ENCODE measurements around the gene LAMC1. TPM values are rescaled to one million over a fixed set of nuclear protein-coding genes. Genes with fewer than 3 reads are reported as not detected.

Gene LAMC1
- total RNA-seq, 1 donor from 2014 or later = 100 TPM

DNA sequence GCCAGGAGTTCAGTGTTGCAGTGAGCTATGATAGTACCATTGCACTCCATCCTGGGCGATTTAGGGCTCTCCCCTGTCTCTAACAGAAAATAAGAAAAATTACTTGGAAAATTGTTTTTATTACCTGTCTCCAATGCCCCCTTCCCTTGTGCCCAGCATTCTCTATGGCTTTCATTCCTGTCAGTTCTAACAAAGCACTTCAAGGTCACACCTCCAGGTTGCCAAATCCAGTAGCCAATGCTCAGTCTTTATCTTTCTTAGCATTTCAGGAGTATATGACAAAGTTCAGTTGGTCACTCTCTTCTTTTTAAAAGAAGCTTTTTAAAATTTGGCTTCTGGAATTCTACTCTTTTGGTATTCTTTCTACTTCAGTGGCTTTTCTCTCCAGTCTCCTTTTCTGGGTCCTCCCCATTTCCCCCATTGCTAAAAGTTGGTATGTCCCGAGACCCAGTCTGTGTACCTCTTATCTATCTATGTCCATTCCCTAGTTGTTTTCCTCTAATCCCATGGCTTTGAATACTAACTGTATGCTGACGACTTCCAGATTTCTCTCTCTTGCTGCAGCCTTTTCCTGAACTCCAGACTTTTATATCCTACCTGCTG is 69.9 kb downstream of the LAMC1 start:
- DNase-seq (ENCODE audit: missing footprints) (no peak), ATAC-seq (no peak)
- intact Hi-C loops (cut with DNase I) = loop anchor here (5.0 kb wide), 1 partner anchor 66 kb away; no protein-coding TSS in a partner anchor

GRCh38 chr1:183093786-183094298 is 70.6 kb downstream of the LAMC1 start:
- no peak for DNase-seq (ENCODE audit: missing footprints)
- intact Hi-C loops (cut with DNase I) = loop anchor here (5.0 kb wide), 1 partner anchor 67 kb away; no protein-coding TSS in a partner anchor
- ATAC-seq = no peak

DNA sequence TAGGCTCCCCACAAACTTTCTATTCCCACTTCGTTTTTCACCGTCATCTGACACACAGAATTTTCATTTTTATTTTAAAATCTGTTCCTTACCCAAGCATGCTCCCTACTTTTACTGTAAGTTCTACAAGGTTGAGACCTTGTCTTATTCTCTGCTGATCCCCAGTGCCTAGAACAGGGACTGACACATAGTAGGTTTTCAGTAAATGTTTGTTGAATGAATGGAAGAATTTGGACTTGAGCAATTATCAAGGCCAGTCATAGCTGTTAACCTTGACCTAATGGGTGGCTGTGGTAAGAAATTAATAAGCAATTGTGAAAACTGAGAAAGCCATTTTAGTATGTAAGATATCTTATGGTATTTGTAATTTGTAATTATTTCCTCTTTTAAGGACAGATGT is 71.1 kb downstream of the LAMC1 start:
- intact Hi-C loops (cut with DNase I) = loop anchor here (5.0 kb wide), 1 partner anchor 67 kb away; no protein-coding TSS in a partner anchor
- ATAC-seq = no peak

GRCh38 chr1:183096351-183096750 is 73.1 kb downstream of the LAMC1 start:
- ATAC-seq (no peak), DNase-seq (ENCODE audit: missing footprints) (no peak)
- intact Hi-C loops (cut with DNase I) = no loop called here

More for the DNA sequence above, 71.1 kb downstream of the LAMC1 start:
- no peak for DNase-seq (ENCODE audit: missing footprints)

- intact Hi-C loops (cut with DNase I) = no loop called here
- peak; percentile 82 for ATAC-seq
- no peak for DNase-seq (ENCODE audit: missing footprints)
Observed at GRCh38 chr1:183096894-183097293, 73.7 kb downstream of the LAMC1 start.

GRCh38 chr1:183097438-183098051 is 74.3 kb downstream of the LAMC1 start:
- DNase-seq (ENCODE audit: missing footprints) (no peak), ATAC-seq (no peak)
- intact Hi-C loops (cut with DNase I) = no loop called here

DNA sequence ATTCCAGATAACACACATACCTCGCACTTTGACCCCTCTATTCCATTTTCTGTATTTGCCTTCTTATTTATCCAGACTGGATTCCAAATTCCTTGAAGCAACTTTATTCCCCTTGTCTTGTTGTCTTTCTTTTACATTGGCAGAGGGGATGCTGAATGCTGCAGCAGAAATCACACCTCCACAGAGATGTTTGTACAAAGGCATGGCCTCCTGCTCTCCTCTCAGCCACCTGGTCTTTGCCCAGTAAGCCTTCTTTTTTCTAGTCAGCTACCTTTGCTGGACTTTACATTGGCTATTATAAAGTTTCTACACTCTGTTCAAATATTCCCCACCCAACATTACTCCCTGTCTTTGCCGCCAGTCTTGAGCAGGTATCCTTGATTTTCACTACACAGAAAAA is 75.1 kb downstream of the LAMC1 start:
- ATAC-seq (no peak), DNase-seq (ENCODE audit: missing footprints) (no peak)
- intact Hi-C loops (cut with DNase I) = no loop called here

DNA sequence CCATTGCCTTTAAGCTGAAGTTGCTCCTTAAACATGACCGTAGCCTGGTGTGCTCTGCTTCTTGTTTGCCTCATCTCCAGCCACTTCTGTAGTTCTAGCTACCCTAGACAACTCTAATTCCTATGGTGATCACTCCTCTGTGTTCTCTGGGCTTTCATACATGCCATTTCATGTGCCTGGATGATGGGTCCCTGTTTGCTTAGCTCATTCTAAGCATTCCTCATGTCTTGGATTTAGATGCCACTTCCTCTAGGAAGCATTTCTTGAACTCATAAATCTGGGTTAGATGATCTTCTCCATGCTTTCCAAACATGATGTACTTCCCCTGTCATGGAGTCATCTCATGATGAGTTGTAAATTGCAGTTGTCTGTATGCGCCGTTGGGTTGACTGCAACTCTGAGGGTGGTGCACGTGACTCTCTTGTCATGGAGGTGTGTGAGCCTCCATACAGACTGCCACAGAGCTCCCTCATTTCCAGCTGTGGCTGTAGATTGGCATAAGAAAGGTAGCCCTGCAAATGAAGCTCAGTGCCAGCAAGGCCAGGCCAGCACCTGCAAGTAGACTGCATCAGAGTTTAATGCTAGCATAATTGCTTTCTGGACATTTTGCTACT is 77.2 kb downstream of the LAMC1 start:
- intact Hi-C loops (cut with DNase I) = no loop called here
- DNase-seq (ENCODE audit: missing footprints) = no peak
- no peak for ATAC-seq

DNA sequence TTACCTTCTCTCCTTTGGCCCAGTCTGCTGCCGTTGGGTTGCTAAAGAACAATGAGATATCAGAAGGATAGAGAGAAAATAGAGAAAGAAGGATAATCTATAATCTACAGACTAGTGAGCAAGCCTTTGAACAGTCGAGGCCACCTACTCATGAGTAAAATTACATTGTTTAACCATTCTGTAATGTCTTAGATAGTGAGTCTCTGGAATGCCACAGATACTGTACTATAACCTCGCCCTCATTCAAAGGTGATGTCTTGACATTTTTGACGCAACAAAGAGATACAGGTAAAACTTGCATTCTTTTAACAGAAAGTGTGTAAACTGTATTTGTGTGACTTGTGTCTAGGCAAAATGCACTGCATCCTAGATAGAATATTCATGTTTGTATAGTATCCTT is 77.9 kb downstream of the LAMC1 start:
- DNase-seq (ENCODE audit: missing footprints) = no peak
- no peak for ATAC-seq
- intact Hi-C loops (cut with DNase I) = no loop called here

GRCh38 chr1:183101841-183102276 is 78.6 kb downstream of the LAMC1 start:
- ATAC-seq (peak; percentile 50), DNase-seq (ENCODE audit: missing footprints) (no peak)
- intact Hi-C loops (cut with DNase I) = no loop called here

DNA sequence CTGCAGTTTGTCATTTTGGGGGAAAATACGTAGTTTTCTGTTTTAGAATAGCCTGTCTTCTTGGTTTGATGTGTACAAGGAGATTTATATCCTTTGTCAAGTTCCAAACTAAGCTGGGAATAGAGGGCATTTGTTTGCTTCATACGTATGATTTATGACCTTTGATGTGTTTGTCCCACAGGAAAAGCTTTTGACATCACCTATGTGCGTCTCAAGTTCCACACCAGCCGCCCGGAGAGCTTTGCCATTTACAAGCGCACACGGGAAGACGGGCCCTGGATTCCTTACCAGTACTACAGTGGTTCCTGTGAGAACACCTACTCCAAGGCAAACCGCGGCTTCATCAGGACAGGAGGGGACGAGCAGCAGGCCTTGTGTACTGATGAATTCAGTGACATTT is 79.9 kb downstream of the LAMC1 start:
- no peak for DNase-seq (ENCODE audit: missing footprints)
- ATAC-seq = no peak
- intact Hi-C loops (cut with DNase I) = no loop called here

GRCh38 chr1:183103577-183103976 is 80.4 kb downstream of the LAMC1 start:
- ATAC-seq = no peak
- DNase-seq (ENCODE audit: missing footprints) = no peak
- intact Hi-C loops (cut with DNase I) = no loop called here

DNA sequence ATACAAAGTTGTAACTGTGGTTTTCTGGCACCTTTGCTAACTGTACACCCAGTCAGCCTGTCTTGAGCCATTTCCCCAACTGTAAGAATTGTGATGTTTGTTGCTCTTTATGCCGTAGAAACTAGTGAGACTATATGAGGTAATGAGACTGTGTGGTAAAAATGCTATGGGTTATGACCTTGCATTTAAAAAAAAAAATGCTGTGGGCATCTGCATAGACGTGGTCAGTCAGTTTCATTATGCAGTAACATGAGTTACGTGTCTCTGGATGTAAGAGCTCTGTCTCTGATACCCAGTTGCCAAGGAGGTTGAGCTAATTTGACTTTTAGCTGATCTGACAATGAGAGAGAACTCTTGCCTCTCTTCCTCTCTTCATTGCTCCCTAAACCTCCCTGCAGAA is 82.2 kb downstream of the LAMC1 start:
- intact Hi-C loops (cut with DNase I) = loop anchor here (5.0 kb wide), 2 partner anchors 83 to 143 kb away; partner anchors contain the start of gene LAMC1
- DNase-seq (ENCODE audit: missing footprints) (no peak), ATAC-seq (no peak)

DNA sequence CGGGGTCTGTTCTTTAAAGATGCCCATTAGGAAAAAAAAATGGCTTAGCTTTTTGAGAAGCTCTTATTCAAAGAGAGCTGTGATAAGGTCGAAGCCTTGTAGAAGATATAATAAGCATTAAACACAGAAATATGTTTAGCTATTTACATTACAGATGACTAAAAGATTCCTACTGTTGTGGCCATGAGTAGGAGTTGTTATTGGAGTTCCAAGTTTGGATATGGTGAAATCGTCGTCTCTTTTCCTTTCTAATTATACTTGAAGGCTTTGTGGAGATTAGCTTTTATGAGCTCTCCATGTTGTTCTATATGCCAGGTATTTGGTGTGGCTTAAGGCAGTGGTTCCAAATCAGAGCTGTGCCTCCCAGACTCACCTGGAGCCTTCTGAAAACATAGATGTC is 82.9 kb downstream of the LAMC1 start:
- DNase-seq (ENCODE audit: missing footprints) = no peak
- ATAC-seq = no peak
- intact Hi-C loops (cut with DNase I) = loop anchor here (5.0 kb wide), 2 partner anchors 84 to 144 kb away; partner anchors contain the start of gene LAMC1

DNA sequence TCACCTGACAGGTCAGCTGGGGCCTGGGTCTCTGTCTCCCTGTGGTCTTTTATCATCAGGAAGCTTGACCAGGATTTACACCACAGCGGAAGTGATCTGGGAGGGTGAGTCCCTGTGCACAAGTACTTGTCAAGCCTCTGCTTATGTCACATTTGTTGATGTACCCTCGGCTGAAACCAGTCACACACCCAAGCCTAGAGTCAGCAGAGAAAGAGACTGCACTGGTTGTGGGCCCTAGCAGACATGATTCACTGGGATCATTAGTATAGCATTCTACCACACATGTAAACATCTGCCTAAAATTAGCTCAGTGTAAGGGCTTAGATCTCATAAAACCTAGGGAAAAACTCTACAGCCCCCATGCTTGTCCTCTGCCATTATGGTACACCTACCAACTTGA is 83.5 kb downstream of the LAMC1 start:
- intact Hi-C loops (cut with DNase I) = loop anchor here (5.0 kb wide), 2 partner anchors 84 to 144 kb away; partner anchors contain the start of gene LAMC1
- DNase-seq (ENCODE audit: missing footprints) (no peak), ATAC-seq (no peak)

DNA sequence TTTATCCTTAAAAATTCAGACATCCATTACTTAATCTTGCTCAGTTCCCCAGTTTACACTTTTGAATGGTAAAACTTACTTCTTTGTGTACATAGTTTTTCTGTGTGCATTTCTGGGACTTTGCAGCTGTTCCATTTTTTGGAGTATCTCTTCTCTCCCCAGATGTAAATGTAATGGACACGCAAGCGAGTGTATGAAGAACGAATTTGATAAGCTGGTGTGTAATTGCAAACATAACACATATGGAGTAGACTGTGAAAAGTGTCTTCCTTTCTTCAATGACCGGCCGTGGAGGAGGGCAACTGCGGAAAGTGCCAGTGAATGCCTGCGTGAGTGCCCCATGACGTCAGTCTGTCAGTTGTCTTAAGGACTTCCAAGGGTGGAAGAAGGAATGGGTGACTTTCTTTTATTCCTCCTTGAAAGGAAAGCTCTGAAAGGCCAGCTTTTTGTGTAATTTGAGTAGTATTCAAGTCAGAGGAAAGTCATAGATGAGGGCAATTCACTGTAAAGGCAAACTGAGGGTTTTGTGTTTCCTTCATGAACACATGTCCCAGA is 87.2 kb downstream of the LAMC1 start:
- intact Hi-C loops (cut with DNase I) = no loop called here
- DNase-seq (ENCODE audit: missing footprints) = no peak
- no peak for ATAC-seq

DNA sequence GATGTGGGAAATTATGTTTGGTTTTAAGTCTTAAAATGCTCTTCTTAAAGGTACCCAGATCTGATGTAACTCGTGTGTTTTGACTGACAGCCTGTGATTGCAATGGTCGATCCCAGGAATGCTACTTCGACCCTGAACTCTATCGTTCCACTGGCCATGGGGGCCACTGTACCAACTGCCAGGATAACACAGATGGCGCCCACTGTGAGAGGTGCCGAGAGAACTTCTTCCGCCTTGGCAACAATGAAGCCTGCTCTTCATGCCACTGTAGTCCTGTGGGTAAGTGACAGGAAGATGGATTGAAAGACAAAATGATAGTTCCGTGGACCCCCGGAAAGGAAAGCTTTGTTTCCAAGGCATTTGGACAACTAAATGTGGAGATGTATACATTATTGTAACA is 91.2 kb downstream of the LAMC1 start:
- intact Hi-C loops (cut with DNase I) = no loop called here
- ATAC-seq (no peak), DNase-seq (ENCODE audit: missing footprints) (no peak)

DNA sequence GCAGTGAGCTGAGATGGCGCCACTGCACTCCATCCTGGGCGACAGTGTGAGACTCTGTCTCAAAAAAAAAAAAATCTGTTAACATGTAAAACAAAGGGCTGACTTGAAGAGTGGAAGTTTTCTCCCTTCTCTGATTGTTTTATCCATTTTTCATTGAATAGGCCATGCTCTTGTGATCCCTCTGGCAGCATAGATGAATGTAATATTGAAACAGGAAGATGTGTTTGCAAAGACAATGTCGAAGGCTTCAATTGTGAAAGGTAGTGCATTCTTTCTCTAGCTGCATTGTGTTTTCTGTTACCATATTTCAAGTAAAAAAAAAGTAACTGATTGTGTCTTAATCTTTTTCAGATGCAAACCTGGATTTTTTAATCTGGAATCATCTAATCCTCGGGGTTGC is 93.2 kb downstream of the LAMC1 start:
- intact Hi-C loops (cut with DNase I) = no loop called here
- ATAC-seq (no peak), DNase-seq (ENCODE audit: missing footprints) (no peak)

DNA sequence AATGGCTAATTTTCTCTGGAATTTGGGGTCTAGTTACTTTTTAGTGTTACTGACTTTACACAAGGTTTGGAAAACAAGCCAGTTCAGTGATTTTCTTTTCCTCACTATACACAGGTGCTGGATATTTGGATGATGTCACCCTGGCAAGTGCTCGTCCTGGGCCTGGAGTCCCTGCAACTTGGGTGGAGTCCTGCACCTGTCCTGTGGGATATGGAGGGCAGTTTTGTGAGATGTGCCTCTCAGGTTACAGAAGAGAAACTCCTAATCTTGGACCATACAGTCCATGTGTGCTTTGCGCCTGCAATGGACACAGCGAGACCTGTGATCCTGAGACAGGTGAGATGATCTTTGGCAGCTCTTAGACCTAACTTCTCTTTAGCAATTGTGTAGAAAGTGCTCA is 98.4 kb downstream of the LAMC1 start:
- ATAC-seq = no peak
- no peak for DNase-seq (ENCODE audit: missing footprints)
- intact Hi-C loops (cut with DNase I) = no loop called here

DNA sequence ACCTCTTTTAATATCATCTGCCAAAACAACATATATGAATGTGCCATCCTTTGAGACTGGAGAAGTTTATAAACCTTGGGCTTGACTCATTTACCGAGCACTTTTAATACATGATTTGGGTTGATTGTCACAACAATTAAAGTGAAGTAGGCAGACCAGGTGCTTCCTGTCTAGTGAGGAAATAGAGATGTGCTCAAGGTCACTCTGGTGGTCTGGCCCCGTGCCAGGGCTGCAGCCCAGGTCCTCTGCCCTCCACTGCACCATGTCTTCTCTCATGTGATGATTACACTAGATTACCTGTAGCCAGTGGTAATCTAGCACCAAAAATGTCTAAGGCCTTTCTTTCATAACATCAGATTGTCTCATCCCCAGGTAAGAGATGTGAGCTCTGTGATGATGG is 101.0 kb downstream of the LAMC1 start:
- intact Hi-C loops (cut with DNase I) = no loop called here
- DNase-seq (ENCODE audit: missing footprints) (no peak), ATAC-seq (no peak)

All from Right ventricle myocardium inferior (tissue), 1 donor.